ENCODE measurements around the gene LAPTM5. TPM values are rescaled to one million over a fixed set of nuclear protein-coding genes. Genes with fewer than 3 reads are reported as not detected.

LAPTM5 gene
- total RNA-seq, 1 donor from 2014 or later = 0.56 TPM

DNA sequence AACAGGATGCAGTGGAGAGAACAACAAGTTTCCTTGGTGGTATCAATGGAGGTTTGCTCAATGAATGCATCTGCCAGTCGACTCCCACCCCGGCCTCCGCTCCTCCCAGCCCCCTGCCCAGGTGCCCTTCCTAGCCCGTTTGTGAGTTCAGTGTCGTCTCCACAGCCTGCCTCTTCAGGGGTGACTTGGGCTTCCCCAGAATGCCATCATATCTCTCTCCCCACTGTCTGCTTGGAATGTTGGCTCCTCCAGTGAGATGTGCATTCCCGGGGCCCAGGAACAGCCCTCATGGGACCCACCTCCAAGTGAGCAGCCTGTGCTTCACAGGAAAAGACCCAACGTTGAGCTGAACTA, 64.6 kb downstream of the LAPTM5 start:
- Mint-ChIP-seq H3K27ac (ENCODE audit: unreplicated experiment) (no peak overlapping the region), H3K27me3 (ENCODE audit: unreplicated experiment) (peaks cover 3% of the 10 kb centered on the region), H3K9me3 (ENCODE audit: unreplicated experiment) (peaks cover 5% of the 10 kb centered on the region)

GRCh38 chr1:30692201-30692947, 65.2 kb downstream of the LAPTM5 start:
- Mint-ChIP-seq H3K27me3 (ENCODE audit: unreplicated experiment) (peaks cover 3% of the 10 kb centered on the region), H3K4me3 (ENCODE audit: unreplicated experiment) (no peak overlapping the region), H3K4me1 (ENCODE audit: low read depth, unreplicated experiment) (peaks cover 13% of the 10 kb centered on the region), H3K27ac (ENCODE audit: unreplicated experiment) (no peak overlapping the region), H3K36me3 (ENCODE audit: unreplicated experiment) (no peaks in the 10 kb centered on the region), H3K9me3 (ENCODE audit: unreplicated experiment) (peaks cover 5% of the 10 kb centered on the region)
- no peak for DNase-seq
- no peak for TF ChIP-seq CTCF (IDR thresholded peaks at IDR 0.05; ENCODE audit: partially characterized antibody, unreplicated experiment)

More for the DNA sequence above, 64.6 kb downstream of the LAPTM5 start:
- H3K36me3 Mint-ChIP-seq (ENCODE audit: unreplicated experiment) = no peaks in the 10 kb centered on the region
- DNase-seq = no peak
- no peak overlapping the region for H3K4me3 Mint-ChIP-seq (ENCODE audit: unreplicated experiment)
- TF ChIP-seq CTCF (IDR thresholded peaks at IDR 0.05; ENCODE audit: partially characterized antibody, unreplicated experiment) = no peak
- H3K4me1 Mint-ChIP-seq (ENCODE audit: low read depth, unreplicated experiment) = peaks cover 13% of the 10 kb centered on the region

- no peak for TF ChIP-seq CTCF (IDR thresholded peaks at IDR 0.05; ENCODE audit: partially characterized antibody, unreplicated experiment)
- Mint-ChIP-seq H3K4me1 (ENCODE audit: low read depth, unreplicated experiment) (peaks cover 8% of the 10 kb centered on the region), H3K36me3 (ENCODE audit: unreplicated experiment) (no peaks in the 10 kb centered on the region), H3K4me3 (ENCODE audit: unreplicated experiment) (no peak overlapping the region), H3K27me3 (ENCODE audit: unreplicated experiment) (peaks cover 5% of the 10 kb centered on the region), H3K27ac (ENCODE audit: unreplicated experiment) (no peak overlapping the region), H3K9me3 (ENCODE audit: unreplicated experiment) (peaks cover 5% of the 10 kb centered on the region)
- no peak for DNase-seq
Measured at GRCh38 chr1:30691480-30691879, 66.1 kb downstream of the LAPTM5 start.

DNA sequence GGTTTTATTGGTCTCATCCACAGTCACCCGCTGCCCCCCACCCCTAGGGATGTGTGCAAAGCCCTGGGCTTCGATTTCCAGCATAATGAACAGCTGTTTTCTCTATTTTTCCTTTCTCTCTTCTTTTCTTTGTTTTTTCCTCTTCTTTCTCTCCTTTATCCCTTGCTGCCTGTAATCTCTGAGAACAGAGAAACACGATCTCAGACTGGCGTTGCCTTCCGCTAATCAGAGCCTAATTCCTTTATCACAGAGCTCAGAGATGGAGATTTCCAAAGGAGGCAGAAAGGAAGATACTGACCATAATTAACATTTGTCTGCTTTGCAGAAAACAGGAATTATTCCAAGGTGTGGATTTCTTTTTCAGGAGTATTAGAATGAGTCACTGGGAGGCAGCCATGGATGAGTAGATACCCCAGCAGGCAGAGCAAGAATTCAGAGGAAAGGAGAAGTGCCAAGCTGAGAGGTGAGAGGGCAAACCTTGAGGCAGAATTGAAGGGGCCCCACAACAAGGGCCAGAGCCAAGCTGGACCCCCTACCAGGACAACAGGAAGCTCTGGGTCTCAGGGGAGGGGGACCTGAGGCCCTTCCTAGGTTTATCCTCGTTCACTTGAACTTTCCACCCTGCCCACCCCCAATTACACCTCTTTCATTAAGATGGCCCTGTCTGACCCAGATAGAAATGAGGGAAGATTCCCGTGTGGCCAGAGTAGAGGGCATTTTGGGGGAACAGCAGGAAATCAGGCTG, 67.5 kb downstream of the LAPTM5 start:
- DNase-seq = no peak
- no peak overlapping the region for H3K27ac Mint-ChIP-seq (ENCODE audit: unreplicated experiment)

More for the DNA sequence above, 67.5 kb downstream of the LAPTM5 start:
- peaks cover 5% of the 10 kb centered on the region for H3K9me3 Mint-ChIP-seq (ENCODE audit: unreplicated experiment)
- TF ChIP-seq CTCF (IDR thresholded peaks at IDR 0.05; ENCODE audit: partially characterized antibody, unreplicated experiment) = no peak
- no peaks in the 10 kb centered on the region for H3K36me3 Mint-ChIP-seq (ENCODE audit: unreplicated experiment)
- peaks cover 5% of the 10 kb centered on the region for H3K27me3 Mint-ChIP-seq (ENCODE audit: unreplicated experiment)
- no peak overlapping the region for H3K4me3 Mint-ChIP-seq (ENCODE audit: unreplicated experiment)
- H3K4me1 Mint-ChIP-seq (ENCODE audit: low read depth, unreplicated experiment) = peaks cover 8% of the 10 kb centered on the region
